Measurements from ENCODE around the gene SPAG7.

DNA sequence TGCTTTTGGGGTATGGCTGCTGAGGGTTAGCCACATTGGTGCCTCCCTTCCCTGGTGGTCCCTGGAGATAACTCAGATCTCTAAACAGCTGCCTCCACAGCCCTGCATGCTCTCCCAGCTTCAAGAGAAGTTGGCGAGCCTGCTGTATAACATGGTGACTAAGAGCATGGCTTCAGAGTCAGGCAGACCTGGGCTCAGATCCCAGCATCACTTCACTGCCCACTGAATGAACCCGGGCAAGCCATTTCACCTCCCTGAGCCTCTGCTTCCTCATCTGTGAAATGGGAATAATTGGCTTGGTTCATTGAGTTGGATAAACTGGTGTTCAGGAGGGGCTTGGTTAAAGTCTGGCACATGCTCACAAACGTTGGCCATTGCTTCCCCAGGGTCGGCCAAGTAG is 46.7 kb upstream of the SPAG7 start:
- TF ChIP-seq, protein P1, sequence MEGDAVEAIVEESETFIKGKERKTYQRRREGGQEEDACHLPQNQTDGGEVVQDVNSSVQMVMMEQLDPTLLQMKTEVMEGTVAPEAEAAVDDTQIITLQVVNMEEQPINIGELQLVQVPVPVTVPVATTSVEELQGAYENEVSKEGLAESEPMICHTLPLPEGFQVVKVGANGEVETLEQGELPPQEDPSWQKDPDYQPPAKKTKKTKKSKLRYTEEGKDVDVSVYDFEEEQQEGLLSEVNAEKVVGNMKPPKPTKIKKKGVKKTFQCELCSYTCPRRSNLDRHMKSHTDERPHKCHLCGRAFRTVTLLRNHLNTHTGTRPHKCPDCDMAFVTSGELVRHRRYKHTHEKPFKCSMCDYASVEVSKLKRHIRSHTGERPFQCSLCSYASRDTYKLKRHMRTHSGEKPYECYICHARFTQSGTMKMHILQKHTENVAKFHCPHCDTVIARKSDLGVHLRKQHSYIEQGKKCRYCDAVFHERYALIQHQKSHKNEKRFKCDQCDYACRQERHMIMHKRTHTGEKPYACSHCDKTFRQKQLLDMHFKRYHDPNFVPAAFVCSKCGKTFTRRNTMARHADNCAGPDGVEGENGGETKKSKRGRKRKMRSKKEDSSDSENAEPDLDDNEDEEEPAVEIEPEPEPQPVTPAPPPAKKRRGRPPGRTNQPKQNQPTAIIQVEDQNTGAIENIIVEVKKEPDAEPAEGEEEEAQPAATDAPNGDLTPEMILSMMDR (IDR thresholded peaks at IDR 0.05), result no peak
- TF ChIP-seq TCF7L2 (IDR thresholded peaks at IDR 0.05; ENCODE audit: low read depth, low read length), result no peak
- TF ChIP-seq, protein P2, sequence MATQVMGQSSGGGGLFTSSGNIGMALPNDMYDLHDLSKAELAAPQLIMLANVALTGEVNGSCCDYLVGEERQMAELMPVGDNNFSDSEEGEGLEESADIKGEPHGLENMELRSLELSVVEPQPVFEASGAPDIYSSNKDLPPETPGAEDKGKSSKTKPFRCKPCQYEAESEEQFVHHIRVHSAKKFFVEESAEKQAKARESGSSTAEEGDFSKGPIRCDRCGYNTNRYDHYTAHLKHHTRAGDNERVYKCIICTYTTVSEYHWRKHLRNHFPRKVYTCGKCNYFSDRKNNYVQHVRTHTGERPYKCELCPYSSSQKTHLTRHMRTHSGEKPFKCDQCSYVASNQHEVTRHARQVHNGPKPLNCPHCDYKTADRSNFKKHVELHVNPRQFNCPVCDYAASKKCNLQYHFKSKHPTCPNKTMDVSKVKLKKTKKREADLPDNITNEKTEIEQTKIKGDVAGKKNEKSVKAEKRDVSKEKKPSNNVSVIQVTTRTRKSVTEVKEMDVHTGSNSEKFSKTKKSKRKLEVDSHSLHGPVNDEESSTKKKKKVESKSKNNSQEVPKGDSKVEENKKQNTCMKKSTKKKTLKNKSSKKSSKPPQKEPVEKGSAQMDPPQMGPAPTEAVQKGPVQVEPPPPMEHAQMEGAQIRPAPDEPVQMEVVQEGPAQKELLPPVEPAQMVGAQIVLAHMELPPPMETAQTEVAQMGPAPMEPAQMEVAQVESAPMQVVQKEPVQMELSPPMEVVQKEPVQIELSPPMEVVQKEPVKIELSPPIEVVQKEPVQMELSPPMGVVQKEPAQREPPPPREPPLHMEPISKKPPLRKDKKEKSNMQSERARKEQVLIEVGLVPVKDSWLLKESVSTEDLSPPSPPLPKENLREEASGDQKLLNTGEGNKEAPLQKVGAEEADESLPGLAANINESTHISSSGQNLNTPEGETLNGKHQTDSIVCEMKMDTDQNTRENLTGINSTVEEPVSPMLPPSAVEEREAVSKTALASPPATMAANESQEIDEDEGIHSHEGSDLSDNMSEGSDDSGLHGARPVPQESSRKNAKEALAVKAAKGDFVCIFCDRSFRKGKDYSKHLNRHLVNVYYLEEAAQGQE (IDR thresholded peaks at IDR 0.05; ENCODE audit: insufficient read depth in 1 of 2, low read depth in 2 of 2, low read length in 1 of 2), result no peak
- no peak for TF ChIP-seq POLR2AphosphoS5 (IDR thresholded peaks at IDR 0.05; ENCODE audit: low read depth, low read length)
- no peak for TF ChIP-seq SIN3A (IDR thresholded peaks at IDR 0.05; ENCODE audit: borderline replicate concordance, insufficient read depth, low read depth, low read length)

All from Panc1 (cell line).